Measurements from ENCODE around the gene OPTC.

OPTC gene

DNA sequence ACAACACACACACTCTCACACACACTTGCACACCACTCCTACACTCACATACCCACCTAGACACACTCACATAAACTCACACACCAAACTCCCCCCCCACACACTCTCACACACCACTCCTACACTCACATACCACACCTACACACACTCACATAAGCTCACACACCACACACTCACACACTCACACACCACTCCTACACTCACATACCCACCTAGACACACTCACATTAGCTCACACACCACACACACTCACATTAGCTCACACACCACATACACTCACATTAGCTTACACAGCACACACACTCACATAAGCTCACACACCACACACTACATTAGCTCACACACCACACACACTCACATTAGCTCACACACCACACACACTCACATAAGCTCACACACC is 33.1 kb downstream of the OPTC start:
- peaks cover 36% of the 10 kb centered on the region for H3K4me1 ChIP-seq
- no peak overlapping the region for H3K4me2 ChIP-seq
- no peaks in the 10 kb centered on the region for H3K27me3 ChIP-seq
- no peaks in the 10 kb centered on the region for H3K9me3 ChIP-seq
- H3K4me3 ChIP-seq, result no peak overlapping the region
- no peak for TF ChIP-seq Cebpa-rat (IDR thresholded peaks at IDR 0.05)
- no peak overlapping the region; the same call in 1 of the 2 replicates for H3K27ac ChIP-seq
- no peak overlapping the region for H3K9ac ChIP-seq
- no peaks in the 10 kb centered on the region for H3K36me3 ChIP-seq
- no peaks in the 10 kb centered on the region for H4K20me1 ChIP-seq

DNA sequence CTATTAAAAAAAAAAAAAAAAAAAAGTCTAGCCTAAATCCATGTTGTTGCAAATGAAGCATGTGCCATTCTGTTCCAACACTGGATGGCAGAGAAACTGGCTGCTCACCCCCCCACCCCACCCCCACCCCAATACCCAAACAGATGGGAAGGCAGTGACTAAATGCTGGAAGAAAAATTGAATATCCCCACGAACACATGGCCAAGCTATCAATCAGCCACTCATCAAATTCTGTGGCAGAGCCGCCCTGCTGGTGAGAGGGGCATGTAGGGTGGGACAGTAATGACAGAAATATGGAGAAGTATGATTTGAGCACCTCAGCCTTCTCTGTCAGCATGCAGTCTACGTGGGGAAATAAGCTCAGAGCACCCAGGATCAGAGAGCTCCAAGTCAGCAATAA is 34.1 kb downstream of the OPTC start:
- Histone ChIP-seq H3K4me2 (no peak overlapping the region), H3K27me3 (no peaks in the 10 kb centered on the region), H3K36me3 (no peaks in the 10 kb centered on the region), H3K4me3 (no peak overlapping the region), H4K20me1 (no peaks in the 10 kb centered on the region), H3K27ac (no peak overlapping the region), H3K4me1 (peaks cover 36% of the 10 kb centered on the region), H3K9me3 (no peaks in the 10 kb centered on the region), H3K9ac (no peak overlapping the region)
- no peak for TF ChIP-seq Cebpa-rat (IDR thresholded peaks at IDR 0.05)

DNA sequence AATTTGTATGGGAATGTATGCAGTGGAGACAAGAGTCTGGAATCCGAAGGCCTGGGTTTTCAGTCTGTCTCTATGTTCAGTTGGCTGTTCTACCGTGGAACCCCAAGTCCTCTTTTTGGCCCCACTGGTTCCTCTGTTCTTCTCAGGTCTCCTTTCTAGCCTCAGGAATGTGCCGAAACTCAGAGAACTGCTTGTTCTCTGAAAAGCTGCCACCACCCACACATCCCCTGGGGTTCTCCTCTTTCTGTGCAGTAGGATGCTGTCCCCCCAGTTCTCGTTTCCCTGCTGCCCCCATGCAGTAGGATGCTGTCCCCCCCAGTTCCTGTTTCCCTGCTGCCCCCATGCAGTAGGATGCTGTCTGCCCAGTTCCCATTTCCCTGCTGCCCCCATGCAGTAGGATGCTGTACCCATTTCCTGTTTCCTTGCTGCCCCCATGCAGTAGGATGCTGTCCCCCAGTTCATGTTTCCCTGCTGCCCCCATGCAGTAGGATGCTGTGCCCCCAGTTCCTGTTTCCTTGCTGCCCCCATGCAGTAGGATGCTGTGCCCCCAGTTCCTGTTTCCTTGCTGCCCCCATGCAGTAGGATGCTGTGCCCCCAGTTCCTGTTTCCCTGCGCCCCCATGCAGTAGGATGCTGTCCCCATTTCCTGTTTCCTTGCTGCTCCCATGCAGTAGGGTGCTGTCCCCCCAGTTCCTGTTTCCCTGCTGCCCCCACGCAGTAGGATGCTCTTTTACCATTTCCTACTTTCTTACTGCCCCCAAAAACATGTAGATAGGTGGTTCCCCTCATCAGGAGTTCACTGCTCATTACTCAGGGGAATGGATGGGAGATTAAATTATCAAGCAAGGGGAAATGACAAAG is 35.3 kb downstream of the OPTC start:
- H3K27me3 ChIP-seq, result no peaks in the 10 kb centered on the region
- no peak for TF ChIP-seq Cebpa-rat (IDR thresholded peaks at IDR 0.05)
- no peak overlapping the region for H3K27ac ChIP-seq
- H3K4me2 ChIP-seq, result peak overlapping the region; percentile 17
- no peak overlapping the region for H3K4me3 ChIP-seq
- H4K20me1 ChIP-seq, result no peaks in the 10 kb centered on the region
- H3K9ac ChIP-seq, result no peak overlapping the region
- H3K9me3 ChIP-seq, result no peaks in the 10 kb centered on the region
- no peaks in the 10 kb centered on the region for H3K36me3 ChIP-seq
- H3K4me1 ChIP-seq, result peaks cover 28% of the 10 kb centered on the region

DNA sequence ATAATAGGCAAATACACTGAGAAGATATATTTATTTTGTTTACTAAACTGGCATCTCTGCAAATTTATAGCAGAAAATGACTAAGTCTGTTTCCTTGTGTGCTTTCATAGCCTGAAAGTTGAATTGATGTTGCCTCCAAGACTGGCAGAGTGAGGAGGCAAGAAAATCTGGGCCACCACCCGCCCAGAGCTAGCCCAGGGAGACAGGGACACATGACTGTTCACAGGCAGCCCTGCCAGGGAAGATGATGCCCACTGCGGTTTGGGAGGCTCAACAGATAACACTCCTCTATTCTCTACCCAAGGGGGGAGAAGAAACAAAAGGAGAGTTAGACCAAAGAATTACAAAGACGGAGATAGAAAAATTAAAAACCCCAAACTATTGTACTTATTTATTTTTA is 37.1 kb downstream of the OPTC start:
- H3K27me3 ChIP-seq, result no peaks in the 10 kb centered on the region
- TF ChIP-seq Cebpa-rat (IDR thresholded peaks at IDR 0.05), result no peak
- no peak overlapping the region for H3K27ac ChIP-seq
- peaks cover 11% of the 10 kb centered on the region for H3K4me1 ChIP-seq
- no peak overlapping the region for H3K4me3 ChIP-seq
- H3K4me2 ChIP-seq, result no peak overlapping the region
- H3K36me3 ChIP-seq, result no peaks in the 10 kb centered on the region
- no peaks in the 10 kb centered on the region for H4K20me1 ChIP-seq
- H3K9ac ChIP-seq, result no peak overlapping the region
- H3K9me3 ChIP-seq, result no peaks in the 10 kb centered on the region

DNA sequence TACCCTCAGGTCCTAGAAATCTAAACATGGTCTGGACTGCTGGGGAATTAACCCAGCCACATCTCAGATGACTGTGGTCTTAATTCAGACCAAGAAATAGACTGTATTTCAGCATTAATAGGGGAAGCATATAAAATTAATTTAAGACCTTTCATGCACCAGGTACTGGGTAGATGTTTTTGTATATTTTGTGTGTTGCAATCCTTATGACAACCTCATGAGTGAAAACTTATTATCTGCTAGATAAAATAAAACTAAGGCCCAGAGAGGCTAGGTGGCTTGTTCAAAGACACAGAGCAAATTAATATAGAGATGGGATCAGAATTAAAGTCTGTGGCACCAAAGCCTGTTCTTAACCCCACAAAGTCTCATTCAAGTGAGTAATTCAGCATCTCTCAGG is 40.1 kb downstream of the OPTC start:
- no peaks in the 10 kb centered on the region for H3K27me3 ChIP-seq
- TF ChIP-seq Cebpa-rat (IDR thresholded peaks at IDR 0.05), result no peak
- H4K20me1 ChIP-seq, result no peaks in the 10 kb centered on the region
- no peak overlapping the region for H3K4me2 ChIP-seq
- peaks cover 6% of the 10 kb centered on the region for H3K4me1 ChIP-seq
- no peak overlapping the region for H3K9ac ChIP-seq
- H3K9me3 ChIP-seq, result no peaks in the 10 kb centered on the region
- no peak overlapping the region for H3K4me3 ChIP-seq
- H3K27ac ChIP-seq, result no peak overlapping the region
- no peaks in the 10 kb centered on the region for H3K36me3 ChIP-seq

DNA sequence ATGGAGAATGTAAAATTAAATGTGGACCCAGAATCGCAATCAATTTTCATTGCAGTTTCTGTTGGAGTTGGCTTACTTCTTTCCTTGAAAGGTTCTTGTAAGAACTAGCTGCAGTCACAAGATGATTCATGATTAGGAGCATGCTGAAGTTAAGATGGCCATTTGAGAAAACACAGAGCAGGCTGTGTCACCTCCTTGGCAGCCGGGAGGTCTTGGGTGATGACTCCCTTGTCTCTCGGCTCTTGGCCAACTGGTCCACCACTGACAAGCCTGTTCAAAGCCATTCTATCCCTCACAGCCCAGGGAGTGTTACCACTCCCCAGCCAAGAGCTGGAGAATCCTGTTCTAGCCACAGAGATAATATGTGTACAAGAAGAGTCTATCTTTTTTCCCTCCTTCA is 40.6 kb downstream of the OPTC start:
- H3K4me3 ChIP-seq, result no peak overlapping the region
- no peak overlapping the region for H3K27ac ChIP-seq
- H3K9ac ChIP-seq, result no peak overlapping the region

DNA sequence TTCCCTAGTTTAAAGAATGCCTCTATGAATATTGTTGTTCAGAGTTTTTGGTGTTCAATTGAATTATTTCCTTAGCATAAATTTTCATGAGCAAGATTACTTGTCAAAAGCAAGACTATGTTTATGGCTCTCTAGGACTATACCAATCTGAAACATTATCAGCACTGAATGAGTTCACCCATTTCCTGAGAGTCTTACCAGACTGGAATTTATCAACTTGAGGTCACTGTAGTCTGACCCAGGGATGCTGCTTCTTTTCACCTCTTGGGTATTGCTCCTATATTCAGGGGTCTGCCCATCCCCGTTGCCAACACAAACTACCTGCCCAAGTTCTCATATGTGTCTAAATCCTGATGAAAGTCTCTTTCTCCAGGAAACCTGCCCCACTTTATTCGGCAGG is 42.6 kb downstream of the OPTC start:
- Histone ChIP-seq H3K27me3 (no peaks in the 10 kb centered on the region), H3K9ac (no peak overlapping the region), H3K4me3 (no peak overlapping the region), H3K36me3 (no peaks in the 10 kb centered on the region), H4K20me1 (no peaks in the 10 kb centered on the region), H3K27ac (no peak overlapping the region), H3K4me1 (no peaks in the 10 kb centered on the region), H3K4me2 (no peak overlapping the region), H3K9me3 (no peaks in the 10 kb centered on the region)
- no peak for TF ChIP-seq Cebpa-rat (IDR thresholded peaks at IDR 0.05)

More for the DNA sequence above, 40.6 kb downstream of the OPTC start:
- H3K4me2 ChIP-seq, result no peak overlapping the region
- peaks cover under 1% of the 10 kb centered on the region for H3K4me1 ChIP-seq
- no peaks in the 10 kb centered on the region for H3K9me3 ChIP-seq
- no peaks in the 10 kb centered on the region for H4K20me1 ChIP-seq
- no peak for TF ChIP-seq Cebpa-rat (IDR thresholded peaks at IDR 0.05)
- H3K36me3 ChIP-seq, result no peaks in the 10 kb centered on the region
- H3K27me3 ChIP-seq, result no peaks in the 10 kb centered on the region

DNA sequence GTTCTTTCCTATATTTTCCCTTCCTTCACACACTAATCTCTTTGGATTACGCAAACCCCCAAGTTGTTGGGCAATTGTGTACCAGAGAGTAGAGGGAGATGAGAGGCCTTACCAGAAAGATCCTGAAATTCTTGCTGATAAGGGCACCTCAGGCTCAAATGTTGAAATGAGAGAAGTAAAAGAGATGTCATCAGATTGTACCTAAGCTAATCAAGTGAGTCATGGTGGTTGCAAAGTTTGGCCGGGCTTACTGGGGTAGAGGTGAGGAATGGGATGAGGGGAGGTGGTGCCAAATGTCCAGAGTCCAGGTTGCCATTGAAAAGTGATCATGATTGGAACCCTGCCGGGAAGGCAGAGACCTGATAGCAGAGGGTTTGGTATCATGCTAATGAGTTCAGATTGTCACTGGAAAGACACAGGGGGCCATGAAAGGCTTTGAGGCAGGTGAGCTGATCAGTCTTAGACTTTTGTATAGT is 43.1 kb downstream of the OPTC start:
- Histone ChIP-seq H3K36me3 (no peaks in the 10 kb centered on the region), H3K4me1 (no peaks in the 10 kb centered on the region), H3K9ac (no peak overlapping the region), H4K20me1 (no peaks in the 10 kb centered on the region), H3K4me2 (no peak overlapping the region), H3K27me3 (no peaks in the 10 kb centered on the region), H3K9me3 (no peaks in the 10 kb centered on the region), H3K27ac (no peak overlapping the region), H3K4me3 (no peak overlapping the region)
- TF ChIP-seq Cebpa-rat (IDR thresholded peaks at IDR 0.05), result no peak

DNA sequence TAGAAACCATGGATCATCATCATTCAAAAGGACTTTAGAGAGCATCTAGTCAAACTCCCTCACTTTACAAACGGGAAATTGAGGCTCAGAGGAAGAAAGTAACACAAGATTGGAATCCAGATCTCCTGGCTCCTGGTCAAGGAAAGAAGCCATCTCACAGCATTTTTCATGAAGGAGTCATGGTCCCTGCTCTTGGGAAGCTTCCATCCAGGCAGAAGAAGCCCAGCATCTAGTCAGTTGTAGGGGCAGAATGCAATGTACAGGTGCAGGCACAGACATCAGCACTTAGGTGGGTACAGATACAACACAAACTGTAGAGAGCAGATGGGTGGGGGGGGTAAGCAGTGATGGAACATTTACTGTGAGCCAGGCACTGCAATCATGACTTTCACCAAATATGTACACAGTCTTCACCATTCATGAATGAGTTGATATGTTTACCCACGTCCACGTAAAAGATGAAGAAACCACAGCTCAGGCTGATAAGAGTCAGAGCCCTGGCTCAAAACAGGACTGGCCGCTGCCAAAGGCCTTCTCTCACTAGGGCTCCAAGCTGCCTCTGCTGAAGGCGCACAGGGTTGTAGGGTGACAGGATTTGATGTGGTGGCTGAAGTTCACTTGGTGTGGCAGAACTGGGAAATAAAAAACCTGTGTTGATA is 44.0 kb downstream of the OPTC start:
- no peaks in the 10 kb centered on the region for H3K4me1 ChIP-seq

DNA sequence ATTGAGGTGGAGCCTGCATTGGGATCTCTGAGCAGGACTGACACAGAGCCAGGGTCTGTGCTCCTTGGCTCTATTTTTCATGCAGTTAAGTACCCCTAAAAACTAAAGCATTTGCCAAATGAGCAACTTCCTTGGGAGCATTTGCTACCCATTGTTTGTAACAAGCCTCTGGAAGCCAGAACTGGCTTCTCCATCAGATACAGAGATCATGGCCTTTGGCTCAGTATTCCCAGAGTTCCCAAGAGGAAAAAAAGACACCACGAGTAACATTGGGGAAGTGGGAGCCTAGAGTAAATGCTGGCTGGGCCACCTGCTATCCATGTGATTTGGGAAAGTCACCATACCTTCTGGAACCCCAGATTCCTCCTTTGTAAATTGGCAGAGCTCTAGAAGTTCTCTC is 44.8 kb downstream of the OPTC start:
- no peak for TF ChIP-seq Cebpa-rat (IDR thresholded peaks at IDR 0.05)
- H3K27ac ChIP-seq, result no peak overlapping the region
- H3K9ac ChIP-seq, result no peak overlapping the region
- no peaks in the 10 kb centered on the region for H4K20me1 ChIP-seq
- no peak overlapping the region for H3K4me2 ChIP-seq
- H3K4me1 ChIP-seq, result no peaks in the 10 kb centered on the region
- H3K36me3 ChIP-seq, result no peaks in the 10 kb centered on the region
- H3K4me3 ChIP-seq, result no peak overlapping the region
- no peaks in the 10 kb centered on the region for H3K27me3 ChIP-seq
- no peaks in the 10 kb centered on the region for H3K9me3 ChIP-seq

More for the DNA sequence above, 44.0 kb downstream of the OPTC start:
- no peak overlapping the region for H3K4me3 ChIP-seq
- no peak overlapping the region for H3K27ac ChIP-seq
- no peak for TF ChIP-seq Cebpa-rat (IDR thresholded peaks at IDR 0.05)
- H3K9me3 ChIP-seq, result no peaks in the 10 kb centered on the region
- H3K4me2 ChIP-seq, result no peak overlapping the region
- H3K36me3 ChIP-seq, result no peaks in the 10 kb centered on the region
- H3K27me3 ChIP-seq, result no peaks in the 10 kb centered on the region
- no peaks in the 10 kb centered on the region for H4K20me1 ChIP-seq
- H3K9ac ChIP-seq, result no peak overlapping the region
